GM15510 (cell line): Measurements from ENCODE around the gene MPST.

ENCODE experiments used
- POLR2A ChIP-seq: IDR thresholded peaks from 3 replicates; pipeline ENCODE4 v1.6.1; 2011; ENCODE audit warnings: borderline replicate concordance; ENCODE audit not compliant: insufficient read length; ENCODE audit errors: extremely low read depth

Gene MPST

DNA sequence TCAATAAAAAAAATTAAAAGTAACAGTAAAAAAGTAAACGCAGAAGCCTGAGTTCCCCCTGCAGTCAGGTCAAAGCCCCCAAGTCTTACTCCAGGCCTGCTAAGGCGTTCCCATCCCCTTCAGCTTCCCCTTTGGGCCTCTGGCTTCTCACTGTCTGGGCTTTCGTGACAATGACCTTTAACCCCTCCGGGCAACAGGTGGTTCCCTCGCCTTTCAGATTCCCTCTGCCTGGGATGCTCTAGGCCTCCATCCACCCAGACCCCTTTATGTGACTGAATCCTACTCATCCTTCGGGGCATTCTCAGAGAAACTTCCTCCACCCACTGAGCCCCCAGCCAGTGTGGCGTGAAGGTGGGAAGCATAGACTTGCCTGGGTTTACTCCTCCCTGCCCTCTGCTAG lies 8.0 kb downstream of the MPST start:
- no peak for TF ChIP-seq POLR2A

DNA sequence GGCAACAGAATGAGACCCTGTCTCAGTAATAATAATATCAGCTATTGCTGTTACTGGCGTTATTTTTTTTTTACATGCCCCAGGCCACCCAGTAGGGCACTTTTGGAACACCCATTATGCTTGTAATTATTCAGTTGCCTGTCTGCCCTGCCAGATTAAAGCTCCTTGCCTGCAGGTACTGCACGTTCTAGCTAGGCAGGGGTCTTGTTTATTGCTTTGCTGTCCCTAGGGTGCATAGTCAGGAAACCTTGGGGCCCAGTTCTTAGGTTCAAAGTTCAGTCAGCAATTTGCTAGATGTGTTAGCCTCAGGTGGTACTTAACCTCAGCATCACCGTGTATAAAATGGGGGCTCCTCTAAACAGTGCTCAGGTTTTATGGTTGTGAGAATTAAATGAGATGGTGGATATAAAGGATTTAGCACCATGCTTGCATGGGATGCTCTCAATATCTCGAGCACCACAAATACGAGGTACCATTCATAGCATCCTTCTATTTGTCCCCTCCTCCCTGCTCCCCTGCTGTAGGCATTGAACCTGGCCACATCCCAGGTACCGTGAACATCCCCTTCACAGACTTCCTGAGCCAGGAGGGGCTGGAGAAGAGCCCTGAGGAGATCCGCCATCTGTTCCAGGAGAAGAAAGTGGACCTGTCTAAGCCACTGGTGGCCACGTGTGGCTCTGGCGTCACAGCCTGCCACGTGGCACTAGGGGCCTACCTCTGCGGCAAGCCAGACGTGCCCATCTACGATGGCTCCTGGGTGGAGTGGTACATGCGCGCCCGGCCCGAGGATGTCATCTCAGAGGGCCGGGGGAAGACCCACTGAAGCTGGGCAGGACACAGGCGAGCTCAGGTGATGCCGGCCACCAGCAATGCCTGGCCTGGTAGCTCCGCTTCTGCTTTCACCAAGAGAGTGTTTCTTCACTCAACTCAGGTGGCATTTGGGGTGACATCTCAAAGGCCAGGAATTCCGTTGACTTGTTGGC lies 9.4 kb downstream of the MPST start:
- TF ChIP-seq POLR2A = no peak

DNA sequence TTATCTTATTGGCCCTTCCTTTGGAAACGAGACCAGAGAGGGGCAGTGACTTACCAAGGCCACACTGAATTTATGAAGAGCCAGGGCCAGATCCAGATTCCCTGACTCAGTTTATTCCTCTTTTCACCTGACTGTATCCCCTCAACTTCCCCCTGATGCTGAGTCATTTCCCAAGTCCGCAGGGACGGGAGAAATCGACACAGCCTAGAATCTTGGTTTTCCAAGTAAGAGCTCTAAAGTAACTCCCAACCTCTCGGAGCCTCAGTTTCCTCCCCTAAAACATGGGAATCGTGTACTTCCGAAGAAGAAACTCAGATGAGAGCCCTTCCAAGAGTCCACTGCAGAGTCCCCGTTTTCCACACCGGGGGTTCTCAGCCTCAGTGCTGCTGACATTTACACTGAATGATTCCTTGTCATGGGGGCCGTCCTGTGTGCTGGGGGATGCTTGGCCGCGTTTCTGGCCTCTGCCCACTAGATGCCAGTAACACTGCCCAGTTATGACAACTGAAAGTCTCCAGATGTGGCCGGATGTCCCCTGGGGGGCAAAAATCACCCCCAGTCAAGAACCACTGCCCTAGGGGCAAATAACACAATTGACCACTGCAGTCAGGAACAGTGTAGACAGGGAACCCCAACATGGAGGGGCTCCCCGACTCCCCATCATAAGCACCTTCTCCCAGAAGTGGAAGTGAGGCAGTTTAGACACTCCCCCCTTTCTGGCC lies 11.2 kb downstream of the MPST start:
- no peak for TF ChIP-seq POLR2A

DNA sequence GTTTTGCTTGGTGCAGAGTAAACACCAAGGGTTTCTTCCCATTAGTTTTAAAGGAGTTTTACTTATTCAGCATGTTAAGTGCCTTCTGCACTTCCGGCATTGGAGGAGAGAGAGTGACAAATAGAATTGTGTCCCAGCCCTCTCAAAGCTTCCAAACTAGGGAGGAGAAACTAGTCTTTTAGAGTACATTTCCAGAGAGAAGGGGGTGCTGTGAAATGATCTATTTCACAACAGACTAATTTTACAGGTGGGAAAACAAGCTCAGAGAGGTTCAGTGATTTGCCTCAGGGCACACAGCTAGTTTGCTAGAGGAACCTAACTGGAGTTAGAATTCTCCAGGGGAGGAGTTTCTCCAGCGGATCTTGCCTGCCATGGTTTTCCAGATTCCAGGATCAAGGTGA lies 12.6 kb downstream of the MPST start:
- TF ChIP-seq POLR2A = no peak

DNA sequence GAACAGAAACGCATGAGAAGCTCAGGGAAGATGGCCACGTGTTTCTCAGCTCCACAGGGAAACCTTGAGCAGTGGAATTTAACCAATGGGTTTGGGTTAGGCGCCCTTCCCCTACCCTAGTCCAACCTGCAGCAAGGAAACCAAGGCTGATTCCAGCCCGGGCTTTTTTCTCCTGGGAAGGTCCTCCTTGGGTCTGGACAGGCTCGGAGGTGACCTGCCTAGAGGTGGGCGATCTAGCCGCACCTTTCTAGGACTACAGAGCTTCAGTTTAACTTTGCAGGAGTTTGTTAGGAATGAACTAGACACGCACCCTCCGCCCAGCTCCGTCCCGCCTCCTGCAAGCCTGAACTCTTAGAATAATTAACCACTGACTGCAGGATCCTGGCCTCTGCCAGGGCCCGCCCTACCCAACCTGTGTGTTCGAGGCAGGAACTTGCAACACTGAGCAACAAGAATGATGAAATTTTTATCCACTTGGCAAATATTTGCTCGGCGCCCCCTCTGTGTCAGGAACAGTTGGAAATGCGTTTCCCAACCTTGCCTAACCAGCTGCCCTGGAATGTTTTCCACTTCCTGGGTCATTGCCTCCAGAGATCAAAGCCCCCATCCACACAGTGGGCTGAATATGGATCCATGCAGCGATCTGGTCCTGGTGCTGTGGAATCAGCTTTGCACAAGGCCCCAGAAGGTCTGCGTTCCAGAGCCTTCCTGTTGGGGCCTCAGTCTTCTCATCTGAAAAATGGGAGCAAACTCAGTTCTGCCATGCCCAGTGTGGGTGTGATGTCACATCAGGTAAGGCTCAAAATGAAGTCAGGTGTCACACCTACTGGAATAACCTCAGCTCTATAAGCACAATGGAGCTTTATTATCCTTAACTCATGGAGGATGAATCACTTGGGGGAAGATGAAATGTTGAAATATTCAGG lies 13.3 kb downstream of the MPST start:
- no peak for TF ChIP-seq POLR2A

DNA sequence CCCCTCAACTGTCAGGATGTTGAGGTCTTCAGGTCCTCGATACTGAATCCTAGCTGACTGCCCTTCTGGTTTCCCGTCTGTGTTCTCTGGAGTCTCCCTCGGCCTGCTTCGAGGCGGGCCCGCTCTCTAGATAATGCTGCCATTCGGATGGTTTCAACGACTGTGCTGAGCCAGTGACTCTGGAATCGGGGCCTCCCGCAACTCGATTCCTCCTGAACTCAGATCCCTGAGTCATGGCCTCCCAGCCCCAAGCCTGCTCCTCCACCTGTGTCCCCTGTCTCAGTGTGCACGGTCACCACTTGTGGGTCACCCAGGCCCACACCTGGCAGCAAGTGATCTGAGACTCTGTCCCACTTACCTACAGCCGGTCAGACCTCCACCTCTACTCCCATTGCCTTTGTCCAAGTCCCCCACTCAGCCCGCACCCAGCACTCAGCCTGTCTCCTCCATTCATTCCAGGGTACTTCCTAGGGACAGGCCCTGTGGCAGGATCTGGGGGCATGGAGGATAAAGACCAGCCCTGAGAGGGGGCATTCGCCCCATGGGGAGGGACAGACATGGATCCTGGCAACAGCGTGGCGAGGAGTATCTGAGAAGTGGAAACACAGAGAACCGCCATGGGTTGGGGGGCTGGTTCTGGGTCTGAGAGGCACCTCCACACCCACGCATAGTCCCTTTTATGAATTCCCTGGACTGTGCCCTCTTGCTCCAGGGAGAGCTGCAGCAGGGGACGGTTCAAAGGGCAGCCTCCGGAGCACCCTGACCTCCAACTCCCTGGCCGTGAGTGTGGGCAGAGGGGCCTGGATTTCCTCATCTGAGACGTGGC lies 14.3 kb downstream of the MPST start:
- no peak for TF ChIP-seq POLR2A

DNA sequence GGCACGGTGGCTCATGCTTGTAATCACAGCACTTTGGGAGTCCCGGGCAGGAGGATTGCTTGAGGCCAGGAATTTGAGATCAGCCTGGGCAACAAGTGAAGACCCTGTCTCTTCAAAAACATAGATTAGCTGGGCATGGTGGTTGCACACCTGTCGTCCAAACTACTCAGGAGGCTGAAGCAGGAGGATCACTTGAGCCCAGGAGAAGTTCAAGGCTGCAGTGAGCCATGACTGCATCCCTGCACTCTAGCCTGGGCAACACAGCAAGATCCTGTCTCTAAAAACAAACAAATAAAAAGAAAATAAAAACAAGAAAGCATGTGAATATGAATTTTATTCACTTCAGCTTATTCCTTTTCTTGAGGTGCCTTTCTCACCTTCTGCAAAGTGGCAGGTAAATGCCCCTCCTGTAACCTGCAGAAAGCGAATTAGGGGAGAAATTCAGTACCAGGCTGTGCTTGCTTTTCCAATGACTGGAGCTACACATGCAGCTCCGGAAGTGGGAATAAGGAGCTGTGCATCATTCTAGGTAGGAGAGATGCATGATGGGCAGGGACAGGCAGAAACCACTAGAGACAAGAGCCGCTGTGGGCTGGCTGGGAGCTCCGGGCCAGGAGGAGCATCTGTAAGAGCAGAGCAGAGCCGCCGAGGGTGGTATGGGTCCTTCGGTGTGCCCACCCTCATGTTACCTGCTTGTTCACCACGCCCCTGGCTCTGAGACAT lies 17.3 kb downstream of the MPST start:
- no peak for TF ChIP-seq POLR2A

DNA sequence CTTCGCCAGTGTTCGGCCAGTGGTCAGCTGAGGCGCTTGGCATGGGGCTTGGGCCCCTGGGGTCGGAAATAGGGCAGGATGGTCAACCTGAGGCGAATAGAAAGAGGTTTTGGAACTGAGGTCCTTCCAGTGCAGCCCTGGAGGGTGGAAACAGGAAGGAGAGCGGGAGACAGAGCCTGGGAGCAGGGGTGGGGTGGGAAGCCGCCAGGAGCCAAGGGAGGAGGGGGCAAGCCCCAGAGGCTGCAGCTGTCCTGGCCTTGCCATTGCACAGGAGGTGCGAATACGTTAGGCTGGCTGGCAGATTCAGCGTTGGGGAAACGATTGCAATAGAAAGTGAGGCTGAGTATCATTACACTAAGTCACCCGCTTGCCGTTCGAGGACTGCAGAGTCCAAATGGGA lies 18.1 kb downstream of the MPST start:
- no peak for TF ChIP-seq POLR2A

DNA sequence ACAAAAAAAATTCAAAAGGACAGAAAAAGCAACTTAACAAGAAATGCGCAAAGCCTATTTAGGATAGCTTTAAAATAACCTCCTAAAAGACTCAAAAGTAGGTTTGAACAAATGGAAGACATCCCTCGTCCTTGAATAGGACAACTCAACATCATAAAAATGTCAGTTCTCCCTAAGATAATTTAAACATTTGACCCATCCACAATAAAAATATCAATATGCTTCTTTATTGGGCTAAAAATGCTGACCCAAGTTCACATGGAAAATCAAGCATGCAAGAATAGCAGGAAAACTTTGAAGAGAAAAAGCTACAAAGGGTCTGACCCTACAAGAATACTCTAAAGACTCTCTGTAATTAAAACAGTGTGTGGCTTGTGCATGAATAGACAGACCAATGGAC lies 19.9 kb downstream of the MPST start:
- no peak for TF ChIP-seq POLR2A

DNA sequence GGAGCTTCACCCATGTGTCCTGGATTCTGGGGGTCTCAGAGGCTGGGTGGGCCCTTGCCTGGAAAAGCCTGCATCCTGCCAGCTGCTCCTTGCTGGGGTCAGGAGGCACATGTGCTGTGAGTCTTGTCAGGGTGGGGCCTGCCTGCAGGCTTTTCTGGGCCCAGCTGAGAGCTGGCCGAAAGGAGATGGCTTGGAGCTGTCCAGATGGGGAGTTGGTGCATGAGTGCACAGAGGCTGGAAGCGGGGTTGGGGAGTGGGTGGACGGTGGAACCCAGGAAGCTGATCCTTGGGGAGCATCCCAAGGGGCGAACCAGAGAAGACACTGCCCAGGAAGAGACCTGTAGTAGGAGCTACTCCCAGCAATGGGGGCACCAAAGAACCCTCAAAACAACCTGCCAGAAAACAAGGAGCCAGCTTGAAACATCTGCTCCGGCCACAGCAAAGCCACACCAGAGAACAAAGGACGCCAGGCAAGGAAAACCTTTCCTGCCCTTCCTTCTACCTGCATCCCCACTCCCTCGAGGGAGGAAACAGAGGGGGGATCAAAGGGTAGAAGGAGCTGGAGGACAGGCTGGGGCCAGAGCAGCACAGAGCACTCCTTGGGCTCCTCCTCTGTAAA lies 23.8 kb downstream of the MPST start:
- no peak for TF ChIP-seq POLR2A

DNA sequence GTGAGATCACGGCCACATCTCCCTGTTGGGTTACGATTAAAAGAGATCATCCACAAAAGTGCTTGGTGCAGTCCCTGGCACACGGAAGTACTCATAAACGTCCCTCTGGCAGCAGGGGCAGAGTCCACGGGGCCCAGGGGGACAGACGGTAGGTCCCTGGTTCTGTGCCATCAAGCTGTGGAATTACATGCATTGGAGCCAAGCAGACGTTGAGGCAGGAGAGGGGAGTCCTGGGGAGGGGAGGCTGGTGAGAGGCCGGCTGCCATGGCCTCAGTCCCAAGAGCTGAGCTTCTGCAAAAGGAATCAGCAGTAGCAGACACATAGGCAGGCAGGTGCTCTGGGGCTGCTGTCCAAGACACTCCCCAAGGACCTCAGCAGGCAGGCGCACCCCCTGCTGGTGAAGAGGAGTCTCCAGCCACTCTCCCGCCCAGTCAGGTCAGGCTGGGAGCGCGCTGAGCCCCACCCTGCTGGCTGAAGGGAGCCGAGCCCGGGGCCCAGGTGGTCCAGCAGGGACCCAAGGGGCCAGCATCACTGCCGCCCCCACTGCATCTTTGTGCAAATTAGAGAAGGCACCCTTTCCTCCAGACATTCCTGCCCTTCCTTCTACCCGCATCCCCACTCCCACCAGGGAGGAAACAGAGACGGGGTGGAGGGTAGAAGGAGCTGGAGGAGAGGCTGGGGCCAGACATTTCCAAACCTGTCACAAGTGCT lies 24.4 kb downstream of the MPST start:
- TF ChIP-seq POLR2A = no peak
